A549 (cell line): Measurements from ENCODE around the gene CADM1. TPM values are rescaled to one million over a fixed set of nuclear protein-coding genes. Genes with fewer than 3 reads are reported as not detected.

Experiments
- ATAC-seq, 2 experiments: fragments of 200-7000 bp in 1 of 2; fragments of >200 bp in 1 of 2; cut with Nextera tagmentation in 1 of 2; cut with Tn5 transposase in 1 of 2; 3 replicates each; pipeline versions ENCODE4 v1.8.0 to v1.9.1; 2018 to 2020; ENCODE audit warnings: mild to moderate bottlenecking in 1 of 2, moderate library complexity in 1 of 2
- CTCF ChIA-PET: fragments of 300-600 bp; sonication (Branson Sonifier 250); formaldehyde crosslinking; extraction: SDS; loops from one replicate; lab custom pipeline; 2021; ENCODE audit warnings: antibody characterized with exemption, inconsistent platforms; lab: Yijun Ruan, JAX
- POLR2A ChIA-PET: fragments of 350-600 bp; formaldehyde crosslinking; extraction: SDS; loops from one replicate; lab custom pipeline; 2021; ENCODE audit warnings: antibody characterized with exemption, inconsistent platforms; lab: Yijun Ruan, JAX
- DNase-seq, 2 experiments: peaks; one replicate each; pipeline versions ENCODE4 v3.0.0 to v3.0.0-alpha.2; 2011 to 2016; ENCODE audit warnings: low read depth in 1 of 2, low spot score in 1 of 2
- FAIRE-seq: peaks from 2 replicates; lab custom pipeline; 2011; peaks lifted over from hg19 to GRCh38; lab: Jason Lieb, UNC
- H3K27ac ChIP-seq, 2 experiments: fragments of >200 bp; sonication (Bioruptor Twin); formaldehyde crosslinking; 3 replicates each; pipeline ENCODE4 v1.5.1; 2016 to 2017
- H3K4me1 ChIP-seq: fragments of >200 bp; sonication (Bioruptor Twin); formaldehyde crosslinking; 3 replicates; pipeline ENCODE4 v1.6.1; 2016
- H3K4me2 ChIP-seq: fragments of >200 bp; sonication (Bioruptor Twin); formaldehyde crosslinking; 3 replicates; pipeline ENCODE4 v1.6.1; 2016
- H3K4me3 ChIP-seq: fragments of >200 bp; sonication (Bioruptor Twin); formaldehyde crosslinking; 3 replicates; pipeline ENCODE4 v1.5.1; 2016
- H3K9me3 ChIP-seq: fragments of >200 bp; sonication (Bioruptor Twin); formaldehyde crosslinking; 3 replicates; pipeline ENCODE4 v1.6.1; 2016
- BCL3 ChIP-seq: fragments of >200 bp; sonication (Bioruptor Twin); formaldehyde crosslinking; IDR thresholded peaks from 3 replicates; pipeline ENCODE4 v1.6.1; 2016
- BHLHE40 ChIP-seq: IDR thresholded peaks from 2 replicates; pipeline ENCODE4 v1.6.1; 2012; ENCODE audit warnings: low read depth, low read length, inconsistent platforms
- CEBPB ChIP-seq, 2 experiments: fragments of >200 bp in 1 of 2; sonication (Bioruptor Twin) in 1 of 2; formaldehyde crosslinking in 1 of 2; IDR thresholded peaks; 2 replicates each; pipeline ENCODE4 v1.6.1; 2012 to 2016
- CHD2 ChIP-seq: fragments of 150-350 bp; IDR thresholded peaks from 2 replicates; pipeline ENCODE4 v1.6.1; 2014; ENCODE audit warnings: low read length; ENCODE audit not compliant: partially characterized antibody
- CHD4 ChIP-seq: fragments of 200-600 bp; sonication (generic); IDR thresholded peaks from 2 replicates; pipeline ENCODE4 v1.6.1; 2016; ENCODE audit warnings: antibody characterized with exemption, mild to moderate bottlenecking, borderline replicate concordance
- EHF ChIP-seq: fragments of 250-450 bp; sonication (Bioruptor Pico); IDR thresholded peaks from 2 replicates; pipeline ENCODE4 v1.5.0; 2020; ENCODE audit warnings: mild to moderate bottlenecking
- EHMT2 ChIP-seq: fragments of 200-600 bp; sonication (generic); IDR thresholded peaks from 2 replicates; pipeline ENCODE4 v1.6.1; 2016; ENCODE audit warnings: antibody characterized with exemption, low read depth, mild to moderate bottlenecking, moderate library complexity
- ELK1 ChIP-seq: fragments of 150-350 bp; IDR thresholded peaks from 2 replicates; pipeline ENCODE4 v1.6.1; 2014; ENCODE audit warnings: low read depth, mild to moderate bottlenecking, low read length
- EP300 ChIP-seq, 2 experiments: fragments of >200 bp; sonication (Bioruptor Twin); formaldehyde crosslinking; IDR thresholded peaks; 2 replicates in 1 of 2; 3 replicates in 1 of 2; pipeline ENCODE4 v1.6.1; 2016 to 2017
- FOSB ChIP-seq: fragments of 250-450 bp; sonication (Bioruptor Pico); IDR thresholded peaks from 2 replicates; pipeline ENCODE4 v1.5.0; 2020; ENCODE audit warnings: mild to moderate bottlenecking, moderate library complexity
- FOSL2 ChIP-seq, 2 experiments: fragments of 450-650 bp in 1 of 2; fragments of >200 bp in 1 of 2; sonication (Bioruptor Twin) in 1 of 2; formaldehyde crosslinking; IDR thresholded peaks; 2 replicates each; pipeline versions ENCODE4 v1.5.0 to v1.6.1; 2016 to 2020; ENCODE audit warnings: mild to moderate bottlenecking in 1 of 2, moderate library complexity in 1 of 2
- HMGXB4 ChIP-seq: fragments of 250-450 bp; sonication (Bioruptor Pico); IDR thresholded peaks from 2 replicates; pipeline ENCODE4 v1.5.0; 2021; ENCODE audit warnings: mild to moderate bottlenecking, moderate library complexity, borderline replicate concordance
- HOXA7 ChIP-seq: fragments of 250-450 bp; sonication (Bioruptor Pico); IDR thresholded peaks from 2 replicates; pipeline ENCODE4 v1.5.0; 2020; ENCODE audit warnings: mild to moderate bottlenecking, moderate library complexity
- JUN ChIP-seq, 2 experiments: fragments of >200 bp; sonication (Bioruptor Twin); formaldehyde crosslinking; IDR thresholded peaks; 2 replicates in 1 of 2; 3 replicates in 1 of 2; pipeline ENCODE4 v1.6.1; 2016 to 2017
- MAX ChIP-seq: IDR thresholded peaks from 2 replicates; pipeline ENCODE4 v1.6.1; 2012
- NR3C1 ChIP-seq: fragments of >200 bp; sonication (Bioruptor Twin); formaldehyde crosslinking; IDR thresholded peaks from 3 replicates; pipeline ENCODE4 v1.6.1; 2017
- PHF8 ChIP-seq: fragments of 200-600 bp; sonication (generic); IDR thresholded peaks from 2 replicates; pipeline ENCODE4 v1.6.1; 2016; ENCODE audit warnings: low read depth, mild to moderate bottlenecking, antibody characterized with exemption, moderate library complexity, borderline replicate concordance
- RAD21 ChIP-seq, 2 experiments: fragments of >200 bp in 1 of 2; sonication (Bioruptor Twin) in 1 of 2; formaldehyde crosslinking in 1 of 2; IDR thresholded peaks in 1 of 2; conservative IDR thresholded peaks in 1 of 2; 2 replicates in 1 of 2; 3 replicates in 1 of 2; pipeline ENCODE4 v1.6.1; 2012 to 2018; ENCODE audit warnings: inconsistent platforms in 1 of 2
- RCOR1 ChIP-seq: fragments of 150-350 bp; IDR thresholded peaks from 2 replicates; pipeline ENCODE4 v1.6.1; 2014; ENCODE audit warnings: antibody characterized with exemption, low read length, low read depth
- REST ChIP-seq: fragments of 200-600 bp; sonication (generic); IDR thresholded peaks from 2 replicates; pipeline ENCODE4 v1.6.1; 2016; ENCODE audit warnings: antibody characterized with exemption, mild to moderate bottlenecking, moderate library complexity
- RFX5 ChIP-seq: fragments of 450-650 bp; IDR thresholded peaks from 2 replicates; pipeline ENCODE4 v1.7.1; 2014; ENCODE audit warnings: antibody characterized with exemption, mild to moderate bottlenecking, moderate library complexity
- SREBF2 ChIP-seq: fragments of 450-650 bp; IDR thresholded peaks from 2 replicates; pipeline ENCODE4 v1.6.1; 2014; ENCODE audit warnings: mild to moderate bottlenecking, moderate library complexity
- ZNF302 ChIP-seq: fragments of 250-450 bp; sonication (Bioruptor Pico); IDR thresholded peaks from 2 replicates; pipeline ENCODE4 v1.9.0; 2021; ENCODE audit warnings: inconsistent platforms, mild to moderate bottlenecking, moderate library complexity
- ZSCAN20 ChIP-seq: fragments of 250-450 bp; sonication (Bioruptor Pico); IDR thresholded peaks from 2 replicates; pipeline ENCODE4 v1.8.0; 2022; ENCODE audit warnings: mild to moderate bottlenecking, moderate library complexity
- WGBS: methylation state at CpG from one replicate; pipeline ENCODE4 v1.1.6; 2017; ENCODE audit errors: missing lambda C conversion rate; 5-methylcytosine and 5-hydroxymethylcytosine counted together
- polyA plus RNA-seq, 4 experiments: library from polyadenylated mRNA; depleted of rRNA in 3 of 4; stranded (reverse); fragments of >200 nt; fragmentation: RNase III in 1 of 4; extraction: RNeasy Plus Mini Kit Qiagen cat#74134 plus additional on column Dnase treatment in 1 of 4; gene quantifications; 2 replicates in 3 of 4; 3 replicates in 1 of 4; pipeline ENCODE4 v1.2.3, GENCODE V29; 2011 to 2017

The CADM1 gene
- polyA plus RNA-seq, 2 of the 4 experiments (the other 2 are of a cell fraction): 33.4 to 36.7 TPM

GRCh38 chr11:115238791-115239190 is 265.4 kb downstream of the CADM1 start:
- Histone ChIP-seq H3K4me1 (peaks cover 17% of the 10 kb centered on the region; the same call in 2 of the 3 replicates), H3K4me2 (no peak overlapping the region), H3K27ac (no peak overlapping the region), H3K4me3 (no peak overlapping the region), H3K9me3 (no peaks in the 10 kb centered on the region)
- no peak for FAIRE-seq
- ATAC-seq: no peak
- no peak for DNase-seq
- TF ChIP-seq EP300 (IDR thresholded peaks at IDR 0.05) (no peak), FOSB (CRISPR knock-in tag) (no peak), CHD2 (no peak), ZNF302 (CRISPR knock-in tag) (no peak), RCOR1 (no peak), EHMT2 (no peak), BHLHE40 (no peak), ELK1 (no peak), EHF (CRISPR knock-in tag) (no peak), NR3C1 (no peak), SREBF2 (no peak), CEBPB (IDR thresholded peaks at IDR 0.05) (no peak)
- WGBS: 86% methylated on average over 2 of the region's 2 CpGs
- ChIA-PET CTCF (no interaction called here), POLR2A (interaction anchor here (0.6 kb wide), 1 partner anchor 11 kb away, joined by 3 read pairs; no protein-coding TSS in a partner anchor)

GRCh38 chr11:115238086-115238485 is 266.1 kb downstream of the CADM1 start:
- FAIRE-seq (no peak), DNase-seq (no peak), ATAC-seq (no peak)
- H3K4me2 ChIP-seq: no peak overlapping the region
- peaks cover 10% of the 10 kb centered on the region; the same call in 2 of the 3 replicates for H3K4me1 ChIP-seq
- POLR2A ChIA-PET: no interaction called here
- H3K9me3 ChIP-seq: no peaks in the 10 kb centered on the region
- H3K27ac ChIP-seq: no peak overlapping the region
- CTCF ChIA-PET: no interaction called here
- 93% methylated on average over 4 of the region's 4 CpGs for WGBS
- no peak overlapping the region for H3K4me3 ChIP-seq
- TF ChIP-seq RCOR1: no peak
- TF ChIP-seq REST: no peak
- no peak for TF ChIP-seq JUN (IDR thresholded peaks at IDR 0.05)
- TF ChIP-seq BCL3: no peak
- TF ChIP-seq PHF8: no peak
- no peak for TF ChIP-seq CHD2
- TF ChIP-seq RAD21 (conservative IDR thresholded peaks at IDR 0.05 in 1 of 2, IDR thresholded peaks at IDR 0.05 in 1 of 2): no peak
- TF ChIP-seq ELK1: no peak
- no peak for TF ChIP-seq NR3C1
- TF ChIP-seq MAX: no peak
- no peak for TF ChIP-seq RFX5
- TF ChIP-seq CHD4: no peak
- no peak for TF ChIP-seq HOXA7
- no peak for TF ChIP-seq HMGXB4 (CRISPR knock-in tag)
- no peak for TF ChIP-seq FOSL2 (IDR thresholded peaks at IDR 0.05)
- no peak for TF ChIP-seq FOSL2 (CRISPR knock-in tag; IDR thresholded peaks at IDR 0.05)
- no peak for TF ChIP-seq ZSCAN20 (CRISPR knock-in tag)
- TF ChIP-seq SREBF2: no peak
